ENCODE data around the gene SH2D3A.

DNA sequence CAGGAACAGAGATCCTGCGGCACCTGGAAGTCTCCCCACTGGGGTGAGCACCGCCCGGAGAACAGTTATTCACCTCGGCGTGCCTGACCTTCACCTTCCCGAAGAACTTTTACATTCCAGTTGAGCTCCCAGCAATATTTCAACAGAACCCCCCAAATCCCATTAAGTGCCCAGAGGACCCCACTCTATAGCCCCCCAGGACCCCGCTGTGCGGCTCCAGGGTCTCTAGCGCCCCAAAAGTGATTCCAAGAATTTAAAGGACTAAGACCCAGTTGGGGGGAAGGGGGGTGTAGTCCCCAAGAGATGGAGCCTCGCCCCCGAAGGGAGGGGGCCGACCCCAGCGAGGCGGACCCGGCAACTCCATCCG, 30.3 kb downstream of the SH2D3A start:
- TF ChIP-seq EP300 (IDR thresholded peaks at IDR 0.05): no peak
- no peak for TF ChIP-seq POLR2A (IDR thresholded peaks at IDR 0.05)

Data from ovary (tissue), 1 donor.